Embryonic facial prominence (tissue), 1 donor: ENCODE results near the gene DCAF4L1.

Experiments
- DNase-seq: peaks from one replicate; pipeline ENCODE4 v3.0.0-alpha.2; 2016; ENCODE audit errors: extremely low spot score

The DCAF4L1 gene

GRCh38 chr4:41981456-41981855 is at the start of gene DCAF4L1:
TSS of gene DCAF4L1 (plus strand) at chr4:41981756. CDS start at chr4:41981793, 37 bp downstream.
- DNase-seq = no peak

- no peak for DNase-seq
Measured at GRCh38 chr4:41932988-41933387, 48.6 kb upstream of the DCAF4L1 start.

- no peak for DNase-seq
Measured at GRCh38 chr4:41933997-41934503, 47.5 kb upstream of the DCAF4L1 start.

GRCh38 chr4:41934514-41934900 is 47.0 kb upstream of the DCAF4L1 start:
- no peak for DNase-seq

- peak; percentile 91 for DNase-seq
Measured at GRCh38 chr4:41934901-41935651, 46.5 kb upstream of the DCAF4L1 start, which contains the start of gene TMEM33. TSS of gene TMEM33 (plus strand) at chr4:41935429. CDS start at chr4:41935485, 56 bp downstream.

- no peak for DNase-seq
Measured at GRCh38 chr4:41935652-41936021, 45.9 kb upstream of the DCAF4L1 start.

GRCh38 chr4:41939016-41939626 is 42.4 kb upstream of the DCAF4L1 start:
- DNase-seq = no peak

- DNase-seq = no peak
Measured at GRCh38 chr4:41940834-41941233, 40.7 kb upstream of the DCAF4L1 start.

- DNase-seq = no peak
Measured at GRCh38 chr4:41943506-41943905, 38.0 kb upstream of the DCAF4L1 start.

GRCh38 chr4:41944089-41944488 is 37.5 kb upstream of the DCAF4L1 start:
- no peak for DNase-seq

GRCh38 chr4:41949531-41949930 is 32.0 kb upstream of the DCAF4L1 start:
- no peak for DNase-seq

- DNase-seq = no peak
Measured at GRCh38 chr4:41957634-41958033, 23.9 kb upstream of the DCAF4L1 start.

- no peak for DNase-seq
Measured at GRCh38 chr4:41963105-41963504, 18.5 kb upstream of the DCAF4L1 start.

- no peak for DNase-seq
Measured at GRCh38 chr4:41964401-41964800, 17.2 kb upstream of the DCAF4L1 start.

GRCh38 chr4:41967392-41967791 is 14.2 kb upstream of the DCAF4L1 start:
- no peak for DNase-seq

GRCh38 chr4:41969671-41970070 is 11.9 kb upstream of the DCAF4L1 start:
- no peak for DNase-seq

- DNase-seq = no peak
Measured at GRCh38 chr4:41975341-41975740, 6.2 kb upstream of the DCAF4L1 start.

GRCh38 chr4:41976775-41977516 is 4.6 kb upstream of the DCAF4L1 start:
- DNase-seq = no peak

GRCh38 chr4:41977709-41978108 is 3.8 kb upstream of the DCAF4L1 start:
- no peak for DNase-seq

GRCh38 chr4:41982716-41983115 is 1.2 kb downstream of the DCAF4L1 start:
- DNase-seq = no peak

GRCh38 chr4:41985151-41985550 is 3.6 kb downstream of the DCAF4L1 start:
- DNase-seq = no peak

- no peak for DNase-seq
Measured at GRCh38 chr4:41989994-41990364, 8.4 kb downstream of the DCAF4L1 start.
